Loucy (cell line): Measurements from ENCODE around the gene MTA1.

Experiments used
- H2AFZ ChIP-seq: fragments of 200-600 bp; sonication (generic); 2 replicates; pipeline ENCODE4 v1.6.0; 2016; ENCODE audit warnings: antibody characterized with exemption, mild to moderate bottlenecking, low read length, moderate library complexity
- H3F3A ChIP-seq: fragments of 200-600 bp; 2 replicates; pipeline ENCODE4 v1.6.0; 2016; ENCODE audit warnings: antibody characterized with exemption, low read depth, mild to moderate bottlenecking
- H3K27me3 ChIP-seq: fragments of 200-600 bp; sonication (generic); 2 replicates; pipeline ENCODE4 v1.6.1; 2014; ENCODE audit warnings: low read length, mild to moderate bottlenecking; ENCODE audit not compliant: insufficient read depth, poor library complexity, severe bottlenecking
- H3K36me3 ChIP-seq: fragments of 200-600 bp; sonication (generic); 2 replicates; pipeline ENCODE4 v1.6.1; 2016; ENCODE audit warnings: low read length; ENCODE audit not compliant: insufficient read depth
- H3K4me1 ChIP-seq: fragments of 200-600 bp; sonication (generic); 2 replicates; pipeline ENCODE4 v1.5.1; 2014; ENCODE audit warnings: low read length, mild to moderate bottlenecking; ENCODE audit not compliant: insufficient read depth, poor library complexity, severe bottlenecking
- H3K4me2 ChIP-seq: fragments of 200-600 bp; sonication (generic); 2 replicates; pipeline ENCODE4 v1.6.0; 2014; ENCODE audit warnings: antibody characterized with exemption, low read length, low read depth, mild to moderate bottlenecking; ENCODE audit not compliant: poor library complexity, severe bottlenecking
- H3K4me3 ChIP-seq: fragments of 200-600 bp; sonication (generic); 2 replicates; pipeline ENCODE4 v1.5.1; 2014; ENCODE audit warnings: low read length, mild to moderate bottlenecking, mixed read lengths; ENCODE audit not compliant: poor library complexity, severe bottlenecking
- H3K79me2 ChIP-seq: fragments of 200-600 bp; sonication (generic); 2 replicates; pipeline ENCODE4 v1.6.1; 2014; ENCODE audit warnings: low read length; ENCODE audit not compliant: insufficient read depth
- H3K9ac ChIP-seq: fragments of 200-600 bp; sonication (generic); 2 replicates; pipeline ENCODE4 v1.6.0; 2014; ENCODE audit warnings: mild to moderate bottlenecking, low read depth, low read length, moderate library complexity; ENCODE audit not compliant: poor library complexity, severe bottlenecking
- H3K9me2 ChIP-seq: fragments of 200-600 bp; sonication (generic); replicated peaks from 2 replicates; pipeline ENCODE4 v1.6.1; 2016; ENCODE audit warnings: low read depth, low read length, mixed read lengths
- H3K9me3 ChIP-seq: fragments of 200-600 bp; sonication (generic); 2 replicates; pipeline ENCODE4 v1.6.1; 2014; ENCODE audit warnings: mild to moderate bottlenecking, antibody characterized with exemption, low read length, low read depth; ENCODE audit not compliant: insufficient read depth
- H4K20me1 ChIP-seq: fragments of 200-600 bp; sonication (generic); 2 replicates; pipeline ENCODE4 v1.6.0; 2014; ENCODE audit warnings: antibody characterized with exemption, low read length, mild to moderate bottlenecking; ENCODE audit not compliant: insufficient read depth, poor library complexity, severe bottlenecking
- EZH2phosphoT487 ChIP-seq: fragments of 200-600 bp; IDR thresholded peaks from 2 replicates; pipeline ENCODE4 v1.6.1; 2018; ENCODE audit warnings: antibody characterized with exemption, mild to moderate bottlenecking, moderate library complexity, borderline replicate concordance
- TF ChIP-seq, protein P1 (sequence below): fragments of 200-600 bp; sonication (generic); conservative IDR thresholded peaks from 2 replicates; pipeline ENCODE4 v1.5.1; 2014; ENCODE audit warnings: mild to moderate bottlenecking, antibody characterized with exemption, low read length

Gene MTA1

DNA sequence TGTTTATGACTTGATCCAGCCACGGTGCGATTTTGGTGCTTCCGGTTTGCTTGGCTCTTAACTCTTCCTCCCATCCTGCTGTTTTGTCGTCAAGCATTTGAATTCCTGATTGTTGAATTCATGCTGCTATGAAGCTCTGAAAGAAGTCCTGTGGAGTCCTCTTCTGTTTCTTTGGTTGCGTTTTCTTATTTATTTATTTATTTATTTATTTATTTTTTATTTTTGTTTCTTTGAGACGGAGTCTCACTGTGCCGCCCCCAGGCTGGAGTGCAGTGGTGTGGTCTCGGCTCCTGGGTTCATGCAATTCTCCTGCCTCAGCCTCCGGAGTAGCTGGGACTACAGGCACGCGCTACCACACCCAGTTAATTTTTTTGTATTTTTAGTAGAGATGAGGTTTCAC is 3.0 kb upstream of the MTA1 start:
- TF ChIP-seq EZH2phosphoT487, result no peak
- TF ChIP-seq, protein P1, sequence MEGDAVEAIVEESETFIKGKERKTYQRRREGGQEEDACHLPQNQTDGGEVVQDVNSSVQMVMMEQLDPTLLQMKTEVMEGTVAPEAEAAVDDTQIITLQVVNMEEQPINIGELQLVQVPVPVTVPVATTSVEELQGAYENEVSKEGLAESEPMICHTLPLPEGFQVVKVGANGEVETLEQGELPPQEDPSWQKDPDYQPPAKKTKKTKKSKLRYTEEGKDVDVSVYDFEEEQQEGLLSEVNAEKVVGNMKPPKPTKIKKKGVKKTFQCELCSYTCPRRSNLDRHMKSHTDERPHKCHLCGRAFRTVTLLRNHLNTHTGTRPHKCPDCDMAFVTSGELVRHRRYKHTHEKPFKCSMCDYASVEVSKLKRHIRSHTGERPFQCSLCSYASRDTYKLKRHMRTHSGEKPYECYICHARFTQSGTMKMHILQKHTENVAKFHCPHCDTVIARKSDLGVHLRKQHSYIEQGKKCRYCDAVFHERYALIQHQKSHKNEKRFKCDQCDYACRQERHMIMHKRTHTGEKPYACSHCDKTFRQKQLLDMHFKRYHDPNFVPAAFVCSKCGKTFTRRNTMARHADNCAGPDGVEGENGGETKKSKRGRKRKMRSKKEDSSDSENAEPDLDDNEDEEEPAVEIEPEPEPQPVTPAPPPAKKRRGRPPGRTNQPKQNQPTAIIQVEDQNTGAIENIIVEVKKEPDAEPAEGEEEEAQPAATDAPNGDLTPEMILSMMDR, result no peak

DNA sequence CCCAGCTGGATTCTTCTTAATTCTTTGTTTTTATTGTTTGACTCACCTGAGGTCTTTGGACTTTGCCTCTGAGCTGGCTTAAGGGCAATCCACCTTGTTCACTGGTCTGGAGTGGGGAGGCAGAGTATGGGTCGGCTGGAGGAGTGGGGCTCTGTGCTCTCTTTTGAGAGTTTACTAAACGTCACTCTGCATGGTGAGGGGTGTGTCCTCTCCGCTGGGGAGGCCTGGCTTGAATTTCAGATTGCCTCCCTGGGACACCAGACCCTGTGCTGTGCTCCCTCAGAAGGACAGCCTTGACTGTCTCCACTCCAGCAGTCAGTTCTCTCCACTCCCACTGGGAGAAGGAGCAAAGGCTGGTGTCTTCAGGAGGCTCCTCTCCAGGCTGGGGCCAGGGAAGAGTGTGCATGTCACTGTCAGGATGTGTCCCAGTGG is 1.9 kb upstream of the MTA1 start:
- H3K4me2 ChIP-seq, result peak overlapping the region; percentile 95
- no peak overlapping the region for H3K9ac ChIP-seq

More for the DNA sequence above, 3.0 kb upstream of the MTA1 start:
- Histone ChIP-seq H3K9me2 (no peaks in the 10 kb centered on the region), H3K4me1 (peaks cover 18% of the 10 kb centered on the region), H2AFZ (no peak overlapping the region), H4K20me1 (peaks cover 14% of the 10 kb centered on the region), H3K36me3 (no peaks in the 10 kb centered on the region), H3K9ac (no peak overlapping the region), H3K79me2 (peaks cover 29% of the 10 kb centered on the region), H3K9me3 (no peaks in the 10 kb centered on the region), H3K4me2 (no peak overlapping the region), H3K4me3 (no peak overlapping the region), H3F3A (no peaks in the 10 kb centered on the region), H3K27me3 (no peaks in the 10 kb centered on the region)

DNA sequence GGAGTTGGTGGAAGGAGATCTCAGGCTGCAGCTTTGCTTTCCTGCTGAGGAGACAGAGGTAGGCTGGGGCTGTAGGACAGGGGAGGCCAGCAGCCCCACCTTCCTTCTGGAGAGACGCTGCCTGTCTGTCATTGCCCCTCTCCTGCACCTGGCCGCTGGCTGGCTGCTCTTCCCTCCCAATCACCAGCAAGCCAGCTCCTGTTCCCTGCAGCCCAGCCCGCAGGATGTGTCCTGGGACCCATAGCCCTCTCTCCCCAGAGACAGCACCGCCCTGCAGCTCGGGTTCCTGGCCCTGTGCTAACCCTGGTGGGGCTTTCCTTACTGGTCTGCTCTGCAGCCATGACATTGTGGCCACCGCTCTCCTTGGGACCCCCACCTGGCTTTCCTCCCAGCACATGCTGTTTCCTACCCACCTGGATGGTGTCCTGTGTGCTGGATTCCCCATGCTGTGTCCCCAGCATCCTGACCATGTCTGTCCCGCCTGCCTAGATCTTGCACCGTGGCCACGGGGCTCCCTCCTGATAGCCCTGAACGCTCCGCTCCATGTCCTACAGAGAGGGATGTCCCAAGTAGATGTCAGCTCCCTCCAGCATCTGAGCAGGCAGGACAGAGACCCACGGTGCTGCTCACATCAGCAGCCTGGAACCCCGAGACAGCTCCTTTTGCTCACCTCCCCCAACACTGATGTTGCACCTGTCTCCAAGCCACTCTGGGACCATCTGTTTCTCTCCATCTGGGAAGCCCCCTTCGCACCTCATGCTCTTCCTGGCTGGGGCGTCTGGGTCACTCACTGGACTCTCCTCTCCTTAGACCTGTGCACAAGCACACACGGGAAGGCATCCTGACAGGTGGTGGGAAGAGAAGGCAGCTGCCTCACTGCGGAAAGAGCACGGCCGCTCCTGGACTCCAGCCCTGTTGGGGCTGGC is 1.1 kb upstream of the MTA1 start:
- TF ChIP-seq, protein P1, result no peak
- TF ChIP-seq EZH2phosphoT487, result no peak

More for the DNA sequence above, 1.9 kb upstream of the MTA1 start:
- Histone ChIP-seq H3K9me2 (no peaks in the 10 kb centered on the region), H3K9me3 (no peaks in the 10 kb centered on the region), H4K20me1 (peaks cover 25% of the 10 kb centered on the region), H3K36me3 (no peaks in the 10 kb centered on the region), H2AFZ (no peak overlapping the region), H3F3A (no peaks in the 10 kb centered on the region), H3K4me1 (peaks cover 28% of the 10 kb centered on the region), H3K27me3 (no peaks in the 10 kb centered on the region), H3K4me3 (peak overlapping the region; percentile 79), H3K79me2 (peaks cover 39% of the 10 kb centered on the region)
- no peak for TF ChIP-seq EZH2phosphoT487
- TF ChIP-seq, protein P1, result no peak

More for the DNA sequence above, 1.1 kb upstream of the MTA1 start:
- Histone ChIP-seq H3K9me3 (no peaks in the 10 kb centered on the region), H4K20me1 (peaks cover 33% of the 10 kb centered on the region), H3K36me3 (no peaks in the 10 kb centered on the region), H3K4me3 (peak overlapping the region; percentile 79), H3K9ac (peak overlapping the region; percentile 97), H3K27me3 (no peaks in the 10 kb centered on the region), H3K9me2 (no peaks in the 10 kb centered on the region), H3K4me2 (peak overlapping the region; percentile 95), H3F3A (no peaks in the 10 kb centered on the region), H2AFZ (no peak overlapping the region), H3K4me1 (peaks cover 36% of the 10 kb centered on the region), H3K79me2 (peaks cover 47% of the 10 kb centered on the region)
